ENCODE measurements around the gene PRKCH. TPM values are rescaled to one million over a fixed set of nuclear protein-coding genes. Genes with fewer than 3 reads are reported as not detected.

Gene PRKCH
- total and polyA plus RNA-seq, 9 of the 15 experiments (the other 6 are each of a cell fraction or from before 2014, with no cell fraction given), result 0.61 to 4.4 (median 4.0) TPM

DNA sequence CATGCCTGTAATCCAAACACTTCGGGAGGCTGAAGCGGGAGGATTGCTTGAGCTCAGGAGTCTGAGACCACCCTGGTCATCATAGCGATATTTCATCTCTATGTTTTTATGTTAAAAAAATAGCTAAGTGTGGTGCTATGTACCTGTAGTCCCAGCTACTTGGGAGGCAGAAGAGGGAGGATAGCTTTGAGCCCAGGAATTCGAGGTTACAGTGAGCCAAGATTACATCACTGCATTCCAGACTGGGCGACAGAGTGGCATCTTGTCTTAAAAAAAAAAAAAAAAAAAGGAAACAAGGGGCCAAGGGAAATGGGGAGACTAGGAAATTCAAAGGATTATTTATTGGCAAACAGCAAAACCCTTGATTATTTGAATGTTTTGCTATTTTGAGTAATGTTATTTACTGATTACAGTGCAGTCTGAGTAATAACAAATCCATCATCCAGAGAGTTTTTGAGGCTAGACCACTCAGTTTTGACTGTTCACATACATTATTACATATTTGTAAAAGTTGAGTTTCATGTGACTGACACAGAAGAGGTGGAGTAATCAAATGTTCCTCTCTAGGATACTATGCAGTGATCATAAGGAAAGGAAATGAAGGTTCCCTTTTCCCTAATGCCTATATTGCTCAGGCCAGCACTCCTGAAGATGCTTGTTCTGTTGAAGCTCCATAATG lies 40.8 kb downstream of the PRKCH start:
- Histone ChIP-seq H3K9me3 (replicated peaks; ENCODE audit: control insufficient read depth, insufficient read depth, low read depth, low read length) (no peaks in the 10 kb centered on the region), H3K9me1 (ENCODE audit: control insufficient read depth, insufficient read depth, low read length) (no peaks in the 10 kb centered on the region), H4K20me1 (replicated peaks; ENCODE audit: control insufficient read depth, insufficient read depth, low read length) (no peaks in the 10 kb centered on the region), H3K9ac (ENCODE audit: insufficient read depth in 1 of 2, low read depth in 2 of 2, low read length in 2 of 2) (no peak overlapping the region), H3K36me3 (ENCODE audit: control insufficient read depth, insufficient read depth, low read length) (no peaks in the 10 kb centered on the region), H3K27me3 (ENCODE audit: control insufficient read depth in 2 of 2, insufficient read depth in 2 of 2, low read length in 2 of 2) (no peaks in the 10 kb centered on the region), H3K79me2 (ENCODE audit: control insufficient read depth, insufficient read depth, low read length) (no peaks in the 10 kb centered on the region), H3K27ac (ENCODE audit: extremely low read depth, low read depth, low read length) (no peak overlapping the region), H3K4me1 (replicated peaks in 1 of 2; ENCODE audit: control insufficient read depth in 2 of 2, insufficient read depth in 2 of 2, low read length in 2 of 2) (no peaks in the 10 kb centered on the region), H3K4me2 (ENCODE audit: insufficient read depth, low read length) (no peak overlapping the region), H2AFZ (ENCODE audit: low read depth, low read length) (no peak overlapping the region), H3K4me3 (no peak overlapping the region)
- FAIRE-seq, result no peak
- DNase-seq (ENCODE audit: extremely low read depth in 1 of 4, low spot score in 3 of 4), result no peak
- intact Hi-C loops (cut with micrococcal nuclease) (no loop called here), in situ Hi-C loops (cut with MboI) (no loop called here)
- TF ChIP-seq GTF2F1 (IDR thresholded peaks at IDR 0.05; ENCODE audit: low read depth, low read length), result no peak
- WGBS (ENCODE audit: insufficient coverage, low coverage, missing lambda C conversion rate), result 39% methylated on average over 4 of the region's 5 CpGs
- POLR2A ChIA-PET, result no interaction called here
- no TSS peak for BruUV-seq (replicated peaks)
- CTCF ChIA-PET (ENCODE audit: low intra/inter-chr PET ratio), result no interaction called here
- no peak for ATAC-seq

GRCh38 chr14:61364243-61364642 lies 42.9 kb downstream of the PRKCH start:
- 0% methylated on average over 1 of the region's 2 CpGs for WGBS (ENCODE audit: insufficient coverage, low coverage, missing lambda C conversion rate)
- no peaks in the 10 kb centered on the region for H3K4me1 ChIP-seq (replicated peaks in 1 of 2; ENCODE audit: control insufficient read depth in 2 of 2, insufficient read depth in 2 of 2, low read length in 2 of 2)
- H3K27me3 ChIP-seq (ENCODE audit: control insufficient read depth in 2 of 2, insufficient read depth in 2 of 2, low read length in 2 of 2), result no peaks in the 10 kb centered on the region
- H3K36me3 ChIP-seq (ENCODE audit: control insufficient read depth, insufficient read depth, low read length), result no peaks in the 10 kb centered on the region
- no TSS peak for BruUV-seq (replicated peaks)
- no peaks in the 10 kb centered on the region for H4K20me1 ChIP-seq (replicated peaks; ENCODE audit: control insufficient read depth, insufficient read depth, low read length)
- H3K9ac ChIP-seq (ENCODE audit: insufficient read depth in 1 of 2, low read depth in 2 of 2, low read length in 2 of 2), result no peak overlapping the region
- no peak for DNase-seq (ENCODE audit: extremely low read depth in 1 of 4, low spot score in 3 of 4)
- H3K4me3 ChIP-seq, result no peak overlapping the region
- no peaks in the 10 kb centered on the region for H3K9me3 ChIP-seq (replicated peaks; ENCODE audit: control insufficient read depth, insufficient read depth, low read depth, low read length)
- FAIRE-seq, result no peak
- H2AFZ ChIP-seq (ENCODE audit: low read depth, low read length), result no peak overlapping the region
- no peak overlapping the region for H3K27ac ChIP-seq (ENCODE audit: extremely low read depth, low read depth, low read length)
- in situ Hi-C loops (cut with MboI), result no loop called here
- intact Hi-C loops (cut with micrococcal nuclease), result no loop called here
- no peaks in the 10 kb centered on the region for H3K79me2 ChIP-seq (ENCODE audit: control insufficient read depth, insufficient read depth, low read length)
- no peaks in the 10 kb centered on the region for H3K9me1 ChIP-seq (ENCODE audit: control insufficient read depth, insufficient read depth, low read length)
- no peak for ATAC-seq
- no peak overlapping the region for H3K4me2 ChIP-seq (ENCODE audit: insufficient read depth, low read length)
- CTCF ChIA-PET (ENCODE audit: low intra/inter-chr PET ratio), result no interaction called here
- POLR2A ChIA-PET, result no interaction called here
- TF ChIP-seq GATAD2B (IDR thresholded peaks at IDR 0.05; ENCODE audit: borderline replicate concordance), result no peak
- no peak for TF ChIP-seq ZNF324 (CRISPR knock-in tag; IDR thresholded peaks at IDR 0.05)
- TF ChIP-seq, protein P1, sequence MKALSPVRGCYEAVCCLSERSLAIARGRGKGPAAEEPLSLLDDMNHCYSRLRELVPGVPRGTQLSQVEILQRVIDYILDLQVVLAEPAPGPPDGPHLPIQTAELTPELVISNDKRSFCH (CRISPR knock-in tag; IDR thresholded peaks at IDR 0.05), result no peak
- TF ChIP-seq, protein P1 (tag; IDR thresholded peaks at IDR 0.05), result no peak
- no peak for TF ChIP-seq NFXL1 (CRISPR knock-in tag; IDR thresholded peaks at IDR 0.05)
- TF ChIP-seq KAT7 (CRISPR knock-in tag; IDR thresholded peaks at IDR 0.05; ENCODE audit: borderline replicate concordance), result no peak
- TF ChIP-seq CXXC5 (CRISPR knock-in tag; IDR thresholded peaks at IDR 0.05), result no peak
- TF ChIP-seq PTTG1 (tag; IDR thresholded peaks at IDR 0.05; ENCODE audit: low read depth), result no peak
- TF ChIP-seq ZNF583 (CRISPR knock-in tag; IDR thresholded peaks at IDR 0.05), result no peak
- TF ChIP-seq, protein P2, sequence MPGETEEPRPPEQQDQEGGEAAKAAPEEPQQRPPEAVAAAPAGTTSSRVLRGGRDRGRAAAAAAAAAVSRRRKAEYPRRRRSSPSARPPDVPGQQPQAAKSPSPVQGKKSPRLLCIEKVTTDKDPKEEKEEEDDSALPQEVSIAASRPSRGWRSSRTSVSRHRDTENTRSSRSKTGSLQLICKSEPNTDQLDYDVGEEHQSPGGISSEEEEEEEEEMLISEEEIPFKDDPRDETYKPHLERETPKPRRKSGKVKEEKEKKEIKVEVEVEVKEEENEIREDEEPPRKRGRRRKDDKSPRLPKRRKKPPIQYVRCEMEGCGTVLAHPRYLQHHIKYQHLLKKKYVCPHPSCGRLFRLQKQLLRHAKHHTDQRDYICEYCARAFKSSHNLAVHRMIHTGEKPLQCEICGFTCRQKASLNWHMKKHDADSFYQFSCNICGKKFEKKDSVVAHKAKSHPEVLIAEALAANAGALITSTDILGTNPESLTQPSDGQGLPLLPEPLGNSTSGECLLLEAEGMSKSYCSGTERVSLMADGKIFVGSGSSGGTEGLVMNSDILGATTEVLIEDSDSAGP (CRISPR knock-in tag; IDR thresholded peaks at IDR 0.05), result no peak
